Astrocyte of the cerebellum (primary cell): Measurements from ENCODE around the gene SHROOM4.

Source experiments
- DNase-seq: peaks from one replicate; pipeline ENCODE4 v3.0.0-alpha.2; 2011; ENCODE audit warnings: low read depth
- H3K4me3 ChIP-seq: 2 replicates; pipeline ENCODE4 v1.5.1; 2011; ENCODE audit warnings: mild to moderate bottlenecking, low read depth, low read length, moderate library complexity
- CTCF ChIP-seq: IDR thresholded peaks from 2 replicates; pipeline ENCODE4 v1.5.1; 2012; ENCODE audit warnings: low read length, low read depth, moderate library complexity, mild to moderate bottlenecking; ENCODE audit errors: missing control alignments
- in situ Hi-C: cut with HindIII; loops from 2 replicates; pipeline ENCODE4 v1.10.0; 2017; ENCODE audit warnings: low sequenced_read_pairs

The SHROOM4 gene

GRCh38 chrX:50627696-50628095 lies 186.3 kb downstream of the SHROOM4 start:
- H3K4me3 ChIP-seq = no peak overlapping the region
- in situ Hi-C loops = no loop called here
- TF ChIP-seq CTCF = no peak
- no peak for DNase-seq

DNA sequence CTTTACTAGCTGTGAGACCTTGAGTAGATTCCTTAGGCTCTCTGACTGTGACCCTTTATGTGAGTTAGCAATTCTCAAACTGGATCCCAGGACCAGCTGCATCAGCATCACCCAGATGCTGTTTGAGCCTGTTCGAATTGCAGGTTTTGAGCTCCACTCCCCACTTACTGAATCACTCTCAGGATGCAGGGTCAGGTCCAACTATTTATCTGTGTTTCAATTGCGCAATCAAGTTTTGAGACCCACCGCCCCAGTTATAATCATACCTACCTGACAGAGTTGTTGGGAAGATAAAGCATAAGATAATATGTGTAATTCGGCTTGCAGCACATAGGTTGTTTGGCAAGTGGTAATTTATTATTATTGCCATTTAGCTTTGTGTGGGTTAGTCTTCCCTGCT lies 187.6 kb downstream of the SHROOM4 start:
- no peak overlapping the region for H3K4me3 ChIP-seq
- no peak for TF ChIP-seq CTCF
- in situ Hi-C loops = no loop called here
- DNase-seq = no peak

- DNase-seq = no peak
- in situ Hi-C loops = no loop called here
- no peak for TF ChIP-seq CTCF
- H3K4me3 ChIP-seq = no peak overlapping the region
Measured at GRCh38 chrX:50622751-50623150, 191.2 kb downstream of the SHROOM4 start.

DNA sequence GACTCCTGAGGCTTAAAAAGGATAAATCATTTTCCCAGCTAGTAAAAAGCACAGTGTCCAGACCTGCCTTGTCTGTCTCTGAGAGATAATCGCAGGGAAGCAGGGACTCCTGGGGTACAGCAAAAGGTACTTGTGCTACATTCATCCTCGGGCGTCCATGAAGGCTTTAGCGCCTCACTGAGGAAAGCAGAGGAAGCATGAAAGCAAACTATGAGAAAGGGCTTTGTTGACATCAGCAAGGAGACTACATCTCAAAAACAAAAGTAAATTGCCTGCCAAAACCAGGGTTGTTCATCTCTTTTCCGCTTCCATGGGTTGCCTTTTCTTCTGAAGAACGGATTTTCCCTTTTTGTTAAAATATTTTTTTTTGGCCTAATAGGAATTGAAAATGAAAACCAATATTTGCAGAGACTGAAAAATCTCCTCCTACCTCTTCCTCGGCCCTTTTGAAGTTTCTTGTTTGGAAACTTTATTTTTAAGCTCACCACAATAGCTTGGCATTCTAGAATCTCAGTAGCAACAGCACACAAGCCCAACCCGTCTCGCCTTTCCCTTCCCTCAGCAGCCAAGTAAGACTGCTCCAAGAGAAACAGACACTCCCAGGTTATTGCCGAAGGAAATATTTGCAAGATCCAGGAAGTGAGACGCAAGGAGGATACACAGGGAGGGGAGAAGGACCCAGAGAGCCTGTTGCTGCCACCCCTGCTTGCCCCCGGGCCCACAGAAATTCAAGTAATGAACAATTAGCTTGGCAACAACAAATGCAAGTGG lies 195.0 kb downstream of the SHROOM4 start:
- no peak for DNase-seq
- no peak for TF ChIP-seq CTCF
- no peak overlapping the region for H3K4me3 ChIP-seq
- in situ Hi-C loops = no loop called here

DNA sequence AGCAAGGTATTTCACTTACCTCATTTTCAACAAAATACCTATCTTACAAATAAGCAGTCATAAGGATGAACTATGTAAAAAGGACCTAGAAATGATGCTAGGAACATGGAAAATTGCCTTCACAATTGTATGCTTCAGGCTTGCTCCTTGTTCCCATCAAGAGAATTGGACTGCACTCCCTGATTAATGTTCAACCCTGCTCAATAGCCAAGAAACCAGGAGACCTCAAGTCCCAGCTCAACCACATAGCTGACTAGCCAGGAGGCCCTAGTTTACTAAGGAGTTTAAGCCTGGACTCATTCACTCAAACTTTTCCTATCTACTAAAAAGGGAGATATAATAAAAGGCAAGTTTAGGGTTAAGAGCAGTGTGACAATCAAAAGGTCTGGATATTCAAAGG lies 196.8 kb downstream of the SHROOM4 start:
- TF ChIP-seq CTCF = no peak
- no peak overlapping the region for H3K4me3 ChIP-seq
- in situ Hi-C loops = no loop called here
- no peak for DNase-seq

DNA sequence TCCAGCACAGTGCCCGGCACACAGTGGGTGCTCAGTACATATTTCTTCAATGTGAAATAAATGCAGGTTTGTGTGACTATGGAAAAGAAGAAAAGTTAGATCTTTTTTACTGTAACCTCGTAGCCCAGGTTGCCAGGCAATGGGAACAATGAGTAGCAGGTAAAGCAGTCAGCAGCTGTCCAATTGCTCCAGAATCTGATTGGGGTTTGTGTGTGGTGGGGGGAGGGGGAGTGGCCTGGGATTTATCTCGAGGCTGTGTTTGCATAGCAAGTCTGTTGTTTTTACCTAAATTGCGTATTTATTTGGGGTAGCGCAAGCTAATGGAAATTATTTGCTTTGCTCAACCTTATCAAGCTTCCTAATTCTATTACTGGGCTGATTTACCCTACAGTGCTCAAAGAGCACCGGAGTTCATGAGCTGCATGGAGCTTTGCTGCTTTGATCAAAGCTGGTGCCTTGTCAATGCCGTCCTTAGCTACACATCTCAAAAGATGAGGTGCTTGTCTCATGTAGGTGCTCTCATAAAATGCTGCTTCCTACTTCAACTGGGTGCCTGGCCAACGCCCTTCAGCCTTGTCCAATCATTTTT lies 198.3 kb downstream of the SHROOM4 start:
- no peak for TF ChIP-seq CTCF
- H3K4me3 ChIP-seq = no peak overlapping the region
- in situ Hi-C loops = no loop called here
- no peak for DNase-seq
